Left lung (tissue), 10 donors: Measurements from ENCODE around the gene SNTG2. TPM values are rescaled to one million over a fixed set of nuclear protein-coding genes. Genes with fewer than 3 reads are reported as not detected.

Source experiments
- ATAC-seq: fragments of 200-7000 bp; cut with Tn5 transposase; one replicate; pipeline ENCODE4 v1.9.1; 2020; ENCODE audit warnings: moderate library complexity
- DNase-seq, 4 donors: peaks; one replicate each; pipeline ENCODE4 v3.0.0-alpha.2; 2013 to 2020
- H3K27ac ChIP-seq, 2 donors: fragments of 200-600 bp; sonication (generic) in 1 of 2; one replicate each; pipeline versions ENCODE4 v1.5.0 to v1.8.0; 2020 to 2021
- H3K27me3 ChIP-seq, 2 donors: fragments of 200-600 bp; sonication (generic) in 1 of 2; one replicate each; pipeline versions ENCODE4 v1.5.0 to v1.8.0; 2020 to 2021
- H3K36me3 ChIP-seq, 2 donors: fragments of 200-600 bp; sonication (generic) in 1 of 2; one replicate each; pipeline versions ENCODE4 v1.5.0 to v1.8.0; 2020 to 2021
- H3K4me1 ChIP-seq, 2 donors: fragments of 200-600 bp; one replicate each; pipeline ENCODE4 v1.8.0; 2021
- H3K4me3 ChIP-seq, 2 donors: fragments of 200-600 bp; sonication (generic) in 1 of 2; one replicate each; pipeline versions ENCODE4 v1.5.0 to v1.8.0; 2020 to 2021; ENCODE audit warnings: mild to moderate bottlenecking in 1 of 2
- H3K9me3 ChIP-seq, 2 donors: fragments of 200-600 bp; sonication (generic) in 1 of 2; one replicate each; pipeline versions ENCODE4 v1.5.0 to v1.8.0; 2020 to 2021
- intact Hi-C, 2 donors: fragments of 100-400 bp; cut with DNase I; formaldehyde crosslinking; loops; one replicate each; pipeline versions ENCODE4 v1.11.2 to v1.14.2; 2022
- polyA plus RNA-seq, 6 donors: library from polyadenylated mRNA; unstranded; fragments of 120-200 nt; gene quantifications; one replicate each; pipeline ENCODE4 v1.2.1, GENCODE V29; 2013; ENCODE audit not compliant: insufficient read length in 6 of 6
- total RNA-seq, 2 donors: library from RNA; stranded (reverse); fragmentation: NEBNext Ultra II Directional; extraction: Animal tissue kit (Norgen Biotek cat#: 25700); gene quantifications; one replicate each; pipeline ENCODE4 v1.2.1, GENCODE V29; 2021
- TF ChIP-seq, protein P1 (sequence below), 2 donors: fragments of 200-600 bp; sonication (generic) in 1 of 2; IDR thresholded peaks; one replicate each; pipeline versions ENCODE4 v1.5.0 to v1.8.0; 2021; ENCODE audit warnings: antibody characterized with exemption in 2 of 2
- donor health status: DM: no; HTN: yes; CAD: no.
- donor health status: DM: no; HTN: no; CAD: no.

SNTG2 gene
- total and polyA plus RNA-seq, 8 donors: 0.24 to 3.2 (median 0.64) TPM

DNA sequence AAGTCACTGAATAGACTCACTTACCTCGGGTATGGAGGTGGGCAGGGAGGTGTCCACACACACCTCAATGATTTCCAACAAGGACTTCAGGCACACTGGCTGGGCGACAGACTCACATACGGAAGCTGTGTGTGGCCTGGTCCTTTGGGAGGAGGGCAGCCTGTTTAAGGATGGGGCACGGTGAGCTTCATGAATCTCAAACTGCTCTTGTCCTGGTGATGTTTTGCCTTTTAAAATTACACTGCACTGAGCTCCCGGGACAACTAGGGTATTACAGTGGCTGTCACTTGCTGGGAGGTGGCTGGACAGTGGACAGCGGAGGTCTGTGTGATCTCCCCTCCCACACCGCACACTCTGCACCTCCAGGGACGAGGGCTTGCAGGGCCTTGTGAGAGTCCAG lies 211.6 kb downstream of the SNTG2 start:
- Histone ChIP-seq H3K36me3 (no peaks in the 10 kb centered on the region), H3K27me3 (no peaks in the 10 kb centered on the region), H3K4me3 (no peak overlapping the region), H3K4me1 (no peaks in the 10 kb centered on the region), H3K27ac (peak overlapping the region in 1 of 2 donors; percentile 72), H3K9me3 (peaks cover 0 to 4% of the 10 kb centered on the region in 2 donors)
- DNase-seq (no peak), ATAC-seq (no peak)
- TF ChIP-seq, protein P1, sequence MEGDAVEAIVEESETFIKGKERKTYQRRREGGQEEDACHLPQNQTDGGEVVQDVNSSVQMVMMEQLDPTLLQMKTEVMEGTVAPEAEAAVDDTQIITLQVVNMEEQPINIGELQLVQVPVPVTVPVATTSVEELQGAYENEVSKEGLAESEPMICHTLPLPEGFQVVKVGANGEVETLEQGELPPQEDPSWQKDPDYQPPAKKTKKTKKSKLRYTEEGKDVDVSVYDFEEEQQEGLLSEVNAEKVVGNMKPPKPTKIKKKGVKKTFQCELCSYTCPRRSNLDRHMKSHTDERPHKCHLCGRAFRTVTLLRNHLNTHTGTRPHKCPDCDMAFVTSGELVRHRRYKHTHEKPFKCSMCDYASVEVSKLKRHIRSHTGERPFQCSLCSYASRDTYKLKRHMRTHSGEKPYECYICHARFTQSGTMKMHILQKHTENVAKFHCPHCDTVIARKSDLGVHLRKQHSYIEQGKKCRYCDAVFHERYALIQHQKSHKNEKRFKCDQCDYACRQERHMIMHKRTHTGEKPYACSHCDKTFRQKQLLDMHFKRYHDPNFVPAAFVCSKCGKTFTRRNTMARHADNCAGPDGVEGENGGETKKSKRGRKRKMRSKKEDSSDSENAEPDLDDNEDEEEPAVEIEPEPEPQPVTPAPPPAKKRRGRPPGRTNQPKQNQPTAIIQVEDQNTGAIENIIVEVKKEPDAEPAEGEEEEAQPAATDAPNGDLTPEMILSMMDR (IDR thresholded peaks at IDR 0.05): no peak
- intact Hi-C loops: no loop called here

DNA sequence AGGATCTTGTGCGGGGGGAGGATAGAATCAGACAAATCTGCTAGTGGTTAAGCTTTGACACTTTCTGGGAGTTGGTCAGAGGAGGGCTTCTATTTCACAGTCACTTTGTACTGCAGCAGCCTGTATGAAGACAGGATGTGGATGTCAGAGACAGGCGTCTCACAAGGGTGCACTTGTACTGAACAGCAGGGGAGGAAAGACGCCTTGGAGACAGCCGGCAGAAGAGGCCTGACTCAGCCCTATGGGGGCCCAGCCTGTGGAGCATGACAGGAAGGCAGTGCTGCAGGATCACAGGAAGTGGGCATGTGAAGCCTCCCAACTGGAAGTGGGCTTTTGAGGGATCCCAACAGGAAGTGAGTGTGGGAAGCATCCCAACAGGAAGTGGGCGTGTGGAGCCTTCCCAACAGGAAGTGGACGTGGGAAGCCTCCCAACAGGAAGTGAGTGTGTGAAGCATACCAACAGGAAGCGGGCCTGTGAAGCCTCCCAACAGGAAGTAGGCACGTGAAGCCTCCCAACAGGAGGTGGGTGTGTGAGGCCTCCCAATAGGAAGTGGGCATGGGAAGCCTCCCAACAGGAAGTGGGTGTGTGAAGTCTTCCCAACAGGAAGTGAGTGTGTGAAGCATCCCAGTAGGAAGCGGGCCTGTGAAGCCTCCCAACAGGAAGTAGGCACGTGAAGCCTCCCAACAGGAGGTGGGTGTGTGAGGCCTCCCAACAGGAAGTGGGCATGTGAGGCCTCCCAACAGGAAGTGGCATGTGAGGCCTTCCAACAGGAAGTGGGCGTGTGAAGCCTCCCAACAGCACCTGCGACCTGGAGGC lies 212.3 kb downstream of the SNTG2 start:
- Histone ChIP-seq H3K9me3 (peaks cover 0 to 4% of the 10 kb centered on the region in 2 donors), H3K4me3 (no peak overlapping the region), H3K27me3 (no peaks in the 10 kb centered on the region), H3K4me1 (no peaks in the 10 kb centered on the region), H3K27ac (peak overlapping the region; percentile 48 to 72), H3K36me3 (no peaks in the 10 kb centered on the region)
- intact Hi-C loops: no loop called here
- DNase-seq: no peak
- TF ChIP-seq, protein P1 (IDR thresholded peaks at IDR 0.05): no peak
- no peak for ATAC-seq

DNA sequence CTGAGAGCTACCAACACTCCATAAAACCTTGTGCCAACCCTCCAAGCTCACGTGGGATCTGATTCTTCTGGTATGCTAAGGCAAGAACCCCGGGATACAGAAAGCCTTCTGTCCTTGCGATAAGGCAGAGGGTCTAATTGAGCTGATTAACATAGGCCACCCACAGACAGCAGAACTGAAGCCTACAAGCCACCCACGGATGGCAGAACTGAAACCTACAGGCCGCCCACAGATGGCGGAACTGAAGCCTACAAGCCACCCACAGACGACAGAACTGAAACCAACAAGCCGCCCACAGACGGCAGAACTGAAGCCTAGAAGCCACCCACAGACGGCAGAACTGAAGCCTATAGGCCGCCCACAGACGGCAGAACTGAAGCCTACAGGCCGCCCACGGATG lies 216.3 kb downstream of the SNTG2 start:
- Histone ChIP-seq H3K36me3 (no peaks in the 10 kb centered on the region), H3K9me3 (peaks cover 0 to 4% of the 10 kb centered on the region in 2 donors), H3K27ac (no peak overlapping the region), H3K4me1 (no peaks in the 10 kb centered on the region), H3K27me3 (no peaks in the 10 kb centered on the region), H3K4me3 (no peak overlapping the region)
- TF ChIP-seq, protein P1 (IDR thresholded peaks at IDR 0.05): no peak
- no peak for ATAC-seq
- DNase-seq: no peak
- intact Hi-C loops: no loop called here

DNA sequence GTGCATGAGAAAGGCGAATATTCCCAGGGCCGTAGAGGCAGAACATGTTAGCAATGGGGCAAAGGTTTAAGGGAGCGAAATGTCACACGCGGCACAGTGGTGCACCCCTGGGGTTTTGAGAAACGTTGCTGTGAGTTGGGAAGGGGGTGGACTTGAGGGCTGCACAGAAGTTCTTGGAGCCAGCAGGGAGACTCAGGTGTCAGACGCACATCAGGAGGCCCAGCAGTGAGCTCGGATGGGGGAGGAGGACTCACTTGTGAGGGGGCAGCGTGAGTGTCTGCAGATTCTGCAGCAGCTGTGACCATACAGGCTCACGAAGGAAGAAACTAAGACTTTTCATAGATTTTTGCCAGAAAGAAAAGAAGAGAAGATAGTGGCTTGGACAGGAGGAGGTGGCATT lies 218.2 kb downstream of the SNTG2 start:
- TF ChIP-seq, protein P1 (IDR thresholded peaks at IDR 0.05): no peak
- Histone ChIP-seq H3K4me1 (no peaks in the 10 kb centered on the region), H3K36me3 (no peaks in the 10 kb centered on the region), H3K4me3 (no peak overlapping the region), H3K27me3 (no peaks in the 10 kb centered on the region), H3K27ac (no peak overlapping the region), H3K9me3 (no peaks in the 10 kb centered on the region)
- intact Hi-C loops: no loop called here
- DNase-seq: no peak
- ATAC-seq: no peak

DNA sequence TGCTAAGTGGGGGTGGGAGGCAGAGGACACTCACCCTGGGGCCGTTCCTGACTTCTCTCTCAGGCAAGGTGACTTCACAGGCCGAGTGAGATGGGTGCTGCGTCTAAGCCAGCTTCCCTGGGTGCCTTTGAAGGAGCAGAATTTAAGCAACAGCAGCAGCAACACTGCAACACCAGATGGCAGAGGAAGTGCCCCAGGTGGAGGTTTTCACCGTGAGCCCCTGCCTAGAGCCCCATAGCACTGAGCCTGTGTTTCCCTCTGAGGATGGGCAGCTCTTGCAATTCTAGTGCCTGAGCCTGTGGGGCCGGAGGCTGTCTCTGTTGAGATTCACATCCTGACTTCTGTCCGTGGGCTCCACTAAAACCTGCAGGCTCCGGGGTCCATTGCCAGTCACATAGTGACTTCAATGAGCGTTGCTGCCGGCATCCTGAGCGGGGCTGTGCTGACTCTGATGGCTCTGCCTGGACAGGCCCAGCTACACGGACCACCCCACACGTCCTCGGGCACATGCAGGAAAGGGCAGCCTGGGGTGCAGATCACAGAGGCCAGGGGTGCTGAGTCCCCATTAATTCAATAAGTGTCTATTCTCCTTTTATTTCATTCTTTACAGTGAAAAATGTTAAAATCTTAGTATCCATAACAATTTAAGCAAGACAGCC lies 218.8 kb downstream of the SNTG2 start:
- intact Hi-C loops: no loop called here
- Histone ChIP-seq H3K4me3 (no peak overlapping the region), H3K4me1 (no peaks in the 10 kb centered on the region), H3K9me3 (no peaks in the 10 kb centered on the region), H3K36me3 (no peaks in the 10 kb centered on the region), H3K27me3 (no peaks in the 10 kb centered on the region), H3K27ac (peak overlapping the region in 1 of 2 donors; percentile 53)
- DNase-seq (no peak), ATAC-seq (no peak)
- TF ChIP-seq, protein P1 (IDR thresholded peaks at IDR 0.05): no peak
